ENCODE results near the gene NDNF. TPM values are rescaled to one million over a fixed set of nuclear protein-coding genes. Genes with fewer than 3 reads are reported as not detected.

Gene NDNF
- total and polyA plus RNA-seq, 2 donors (not counting 1 experiment from before 2014, with no cell fraction given): not detected

- POLR2A ChIA-PET: no interaction called here
- Histone ChIP-seq H3K9ac (ENCODE audit: low read length) (no peak overlapping the region), H3K79me2 (ENCODE audit: control insufficient read depth, insufficient read depth, low read length) (no peaks in the 10 kb centered on the region), H3K4me3 (ENCODE audit: control extremely low read depth in 1 of 5, extremely low read depth in 1 of 5, insufficient read depth in 1 of 5, low read depth in 2 of 5, low read length in 4 of 5) (no peak overlapping the region), H4K20me1 (ENCODE audit: control insufficient read depth, insufficient read depth, low read length, poor library complexity, severe bottlenecking) (no peaks in the 10 kb centered on the region), H3K4me2 (replicated peaks; ENCODE audit: low read depth, low read length, poor library complexity, severe bottlenecking) (no peak overlapping the region), H3K27ac (ENCODE audit: low read length in 2 of 2) (no peak overlapping the region), H3K36me3 (replicated peaks in 1 of 2; ENCODE audit: control extremely low read depth in 1 of 2, control insufficient read depth in 1 of 2, extremely low read depth in 1 of 2, insufficient read depth in 2 of 2, low read length in 1 of 2) (no peaks in the 10 kb centered on the region), H3K4me1 (ENCODE audit: control insufficient read depth in 2 of 2, insufficient read depth in 2 of 2, low read length in 2 of 2) (peaks cover 18% of the 10 kb centered on the region in 2 donors), H3K27me3 (replicated peaks in 1 of 4; ENCODE audit: control extremely low read depth in 1 of 4, control insufficient read depth in 3 of 4, insufficient read depth in 4 of 4, low read length in 3 of 4) (peaks cover 0 to 41% (median 33%) of the 10 kb centered on the region in 4 experiments), H2AFZ (ENCODE audit: insufficient read depth, low read depth, low read length, poor library complexity, severe bottlenecking) (no peak overlapping the region), H3K9me3 (ENCODE audit: control extremely low read depth in 1 of 3, control insufficient read depth in 2 of 3, insufficient read depth in 1 of 3, low read length in 2 of 3) (peaks cover 0 to 13% (median 0%) of the 10 kb centered on the region in 3 donors)
- DNase-seq (no peak), ATAC-seq (ENCODE audit: low read depth) (no peak)
- peaks cover 13% of the 10 kb centered on the region for H3K4me1 Mint-ChIP-seq
- peaks cover 57% of the 10 kb centered on the region for H3K27me3 Mint-ChIP-seq
- TF ChIP-seq EZH2 (IDR thresholded peaks at IDR 0.05; ENCODE audit: borderline replicate concordance, insufficient read depth, low read depth, low read length, poor library complexity, severe bottlenecking): no peak
- no peaks in the 10 kb centered on the region for H3K9me3 Mint-ChIP-seq (ENCODE audit: insufficient read depth)
- WGBS (ENCODE audit: insufficient coverage): 75% methylated on average over 4 of the region's 5 CpGs
- CTCF ChIA-PET: interaction anchor here (1.1 kb wide), 1 partner anchor 25 kb away, joined by 3 read pairs; no protein-coding TSS in a partner anchor
- intact Hi-C loops (cut with micrococcal nuclease): no loop called here
- no peak overlapping the region for H3K27ac Mint-ChIP-seq
- H3K4me3 Mint-ChIP-seq: no peak overlapping the region
Measured at GRCh38 chr4:121073672-121074381, 1.5 kb upstream of the NDNF start.

- TF ChIP-seq CTCF (IDR thresholded peaks at IDR 0.05) (no peak), EZH2 (IDR thresholded peaks at IDR 0.05; ENCODE audit: borderline replicate concordance, insufficient read depth, low read depth, low read length, poor library complexity, severe bottlenecking) (no peak)
- intact Hi-C loops (cut with micrococcal nuclease): no loop called here
- no peaks in the 10 kb centered on the region for H3K36me3 ChIP-seq (replicated peaks in 1 of 2; ENCODE audit: control extremely low read depth in 1 of 2, control insufficient read depth in 1 of 2, extremely low read depth in 1 of 2, insufficient read depth in 2 of 2, low read length in 1 of 2)
- peaks cover 0 to 41% (median 36%) of the 10 kb centered on the region in 4 experiments for H3K27me3 ChIP-seq (replicated peaks in 1 of 4; ENCODE audit: control extremely low read depth in 1 of 4, control insufficient read depth in 3 of 4, insufficient read depth in 4 of 4, low read length in 3 of 4)
- Mint-ChIP-seq H3K4me1 (peaks cover 13% of the 10 kb centered on the region), H3K9me3 (ENCODE audit: insufficient read depth) (no peaks in the 10 kb centered on the region), H3K27ac (no peak overlapping the region), H3K4me3 (peak overlapping the region; percentile 64), H3K27me3 (peaks cover 59% of the 10 kb centered on the region)
- no peak for ATAC-seq (ENCODE audit: low read depth)
- ChIA-PET POLR2A (no interaction called here), CTCF (no interaction called here)
- H2AFZ ChIP-seq (ENCODE audit: insufficient read depth, low read depth, low read length, poor library complexity, severe bottlenecking): peak overlapping the region; percentile 42
- peaks cover 0 to 13% (median 0%) of the 10 kb centered on the region in 3 donors for H3K9me3 ChIP-seq (ENCODE audit: control extremely low read depth in 1 of 3, control insufficient read depth in 2 of 3, insufficient read depth in 1 of 3, low read length in 2 of 3)
- H3K4me2 ChIP-seq (replicated peaks; ENCODE audit: low read depth, low read length, poor library complexity, severe bottlenecking): peak overlapping the region; percentile 50
- H3K27ac ChIP-seq (ENCODE audit: low read length in 2 of 2): no peak overlapping the region
- DNase-seq: no peak
- peaks cover 18% of the 10 kb centered on the region in 2 donors for H3K4me1 ChIP-seq (ENCODE audit: control insufficient read depth in 2 of 2, insufficient read depth in 2 of 2, low read length in 2 of 2)
- H4K20me1 ChIP-seq (ENCODE audit: control insufficient read depth, insufficient read depth, low read length, poor library complexity, severe bottlenecking): no peaks in the 10 kb centered on the region
- no peak overlapping the region for H3K9ac ChIP-seq (ENCODE audit: low read length)
- H3K4me3 ChIP-seq (ENCODE audit: control extremely low read depth in 1 of 5, extremely low read depth in 1 of 5, insufficient read depth in 1 of 5, low read depth in 2 of 5, low read length in 4 of 5): no peak overlapping the region
- H3K79me2 ChIP-seq (ENCODE audit: control insufficient read depth, insufficient read depth, low read length): no peaks in the 10 kb centered on the region
- 4% methylated on average over 5 of the region's 12 CpGs for WGBS (ENCODE audit: insufficient coverage)
Measured at GRCh38 chr4:121073004-121073435, 685 bp upstream of the NDNF start.
